Heart left ventricle (tissue), 16 donors: ENCODE results near the gene LMF2. TPM values are rescaled to one million over a fixed set of nuclear protein-coding genes. Genes with fewer than 3 reads are reported as not detected.

ENCODE experiments used
- ATAC-seq, 4 donors: fragments of 200-7000 bp; cut with Tn5 transposase; one replicate each; pipeline ENCODE4 v1.9.1; 2020 to 2022; ENCODE audit warnings: moderate library complexity in 4 of 4, mild to moderate bottlenecking in 3 of 4, moderate number of reproducible peaks in 1 of 4
- DNase-seq, 5 donors: peaks; one replicate each; pipeline ENCODE4 v3.0.0-alpha.2; 2020
- H3K27ac ChIP-seq, 12 donors: fragments of 200-600 bp; sonication (generic) in 4 of 12; one replicate each; pipeline versions ENCODE4 v1.5.0 to v1.8.0; 2016 to 2022; ENCODE audit warnings: mild to moderate bottlenecking in 2 of 12
- H3K27me3 ChIP-seq, 9 donors: fragments of 200-600 bp; sonication (generic) in 2 of 9; one replicate each; pipeline versions ENCODE4 v1.5.1 to v1.8.0; 2016 to 2022; ENCODE audit warnings: mild to moderate bottlenecking in 3 of 9
- H3K36me3 ChIP-seq, 9 donors: fragments of 200-600 bp; sonication (generic) in 2 of 9; one replicate each; pipeline versions ENCODE4 v1.5.0 to v1.8.0; 2018 to 2022; ENCODE audit warnings: mild to moderate bottlenecking in 2 of 9
- H3K4me1 ChIP-seq, 12 donors: fragments of 200-600 bp; sonication (generic) in 4 of 12; one replicate each; pipeline versions ENCODE4 v1.5.0 to v1.8.0; 2016 to 2022; ENCODE audit warnings: mild to moderate bottlenecking in 3 of 12
- H3K4me3 ChIP-seq, 12 donors: fragments of 200-600 bp; sonication (generic) in 4 of 12; one replicate each; pipeline versions ENCODE4 v1.5.0 to v1.8.0; 2017 to 2022; ENCODE audit warnings: mild to moderate bottlenecking in 9 of 12, moderate library complexity in 4 of 12
- H3K9me3 ChIP-seq, 12 donors: fragments of 200-600 bp; sonication (generic) in 4 of 12; one replicate each; pipeline versions ENCODE4 v1.5.0 to v1.8.0; 2016 to 2022; ENCODE audit warnings: mild to moderate bottlenecking in 1 of 12
- POLR2A ChIP-seq, 2 donors: fragments of 450-650 bp; IDR thresholded peaks; one replicate each; pipeline ENCODE4 v1.6.1; 2017; ENCODE audit warnings: antibody characterized with exemption in 2 of 2, mild to moderate bottlenecking in 2 of 2, moderate library complexity in 2 of 2
- WGBS, 4 donors: extraction: QIAGEN DNeasy Blood & Tissue Kit in 2 of 4; methylation state at CpG; one replicate each; pipeline versions ENCODE4 v1.1.5 to v1.1.7; 2013 to 2018; 5-methylcytosine and 5-hydroxymethylcytosine counted together
- intact Hi-C, 10 donors: fragments of 100-400 bp; cut with DNase I; formaldehyde crosslinking; loops; one replicate each; pipeline versions ENCODE4 v1.11.1 to v1.14.2; 2022
- polyA plus RNA-seq, 2 donors: library from polyadenylated mRNA; stranded (reverse); fragments of 200-250 nt; gene quantifications; one replicate each; pipeline ENCODE4 v1.2.3, GENCODE V29; 2013
- total RNA-seq, 9 donors: library from RNA; depleted of rRNA in 2 of 9; stranded (reverse); fragments of >200 nt in 2 of 9; fragmentation: NEBNext Ultra II Directional in 3 of 9; extraction: Animal tissue kit (Norgen Biotek cat#: 25700) in 3 of 9; gene quantifications; one replicate each; pipeline versions ENCODE4 v1.1.0 to v1.2.4, GENCODE V29; 2016 to 2023
- TF ChIP-seq, protein P1 (sequence below), 12 donors: fragments of 200-600 bp; sonication (generic) in 4 of 12; IDR thresholded peaks; one replicate each; pipeline versions ENCODE4 v1.5.0 to v1.8.0; 2018 to 2022; ENCODE audit warnings: antibody characterized with exemption in 12 of 12, mild to moderate bottlenecking in 5 of 12
- donor health status: ischemic (EF 13 %, LVEDD 7.1; RV severe dilation, severe dysfunction).
- donor health status: healthy with polysubstance abuse.
- donor health status: DM: no; HTN: yes; CAD: no.
- donor health status: DM: no; HTN: no; CAD: no.
- donor health status: ischemic (EF 25% LVEDD 6.9; RV normal size, moderate dysfunction).
- donor health status: ischemic (EF 25% LVEDD 5.7; RV mildly dilated, moderate dysfunction).
- donor health status: healthy.
- donor health status: DM: yes; HTN: yes; CAD: no.
- donor health status: ischemic (EF 35%, LVEDD 5.7; RV mildly dilated, moderate dysfunction).
- donor health status: nonischemic (EF 11% LVEDD 7.7; RV severe dilation, severe dysfunction).
- donor health status: DM: yes; HTN: yes; CAD: no.
- donor health status: PGD.
- donor health status: ischemic (EF 29% LVEDD 5.4; RV normal size, mild dysfunction).
- donor health status: nonischemic (EF 23%, LVEDD 6.1; RV moderate dilation, normal function).

Gene LMF2
- total and polyA plus RNA-seq, 11 donors, result 20.9 to 46.5 (median 32.1) TPM

DNA sequence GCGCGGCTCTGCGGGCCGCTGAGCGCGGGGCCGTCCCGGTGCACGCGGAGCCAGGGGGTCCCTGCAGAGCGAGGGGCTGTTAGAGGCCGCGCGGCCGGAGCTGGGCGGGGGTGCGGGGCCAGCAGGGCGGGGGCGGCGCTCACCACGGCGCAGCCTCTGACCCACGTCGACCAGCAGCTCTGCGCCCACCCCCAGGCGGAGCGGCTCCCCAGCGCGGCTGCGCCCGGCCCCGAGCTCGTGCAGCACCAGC lies 18.3 kb upstream of the LMF2 start:
- Histone ChIP-seq H3K27ac (peak overlapping the region; percentile 83 to 99 (median 94)), H3K4me3 (peak overlapping the region; percentile 47 to 89 (median 74)), H3K27me3 (peaks cover 0 to 17% (median 0%) of the 10 kb centered on the region in 9 donors), H3K9me3 (no peaks in the 10 kb centered on the region), H3K4me1 (peaks cover 0 to 55% (median 31%) of the 10 kb centered on the region in 12 donors), H3K36me3 (peaks cover 0 to 61% (median 32%) of the 10 kb centered on the region in 9 donors)
- ATAC-seq (peak in 1 of 4 donors; percentile 25), DNase-seq (no peak)
- TF ChIP-seq, protein P1, sequence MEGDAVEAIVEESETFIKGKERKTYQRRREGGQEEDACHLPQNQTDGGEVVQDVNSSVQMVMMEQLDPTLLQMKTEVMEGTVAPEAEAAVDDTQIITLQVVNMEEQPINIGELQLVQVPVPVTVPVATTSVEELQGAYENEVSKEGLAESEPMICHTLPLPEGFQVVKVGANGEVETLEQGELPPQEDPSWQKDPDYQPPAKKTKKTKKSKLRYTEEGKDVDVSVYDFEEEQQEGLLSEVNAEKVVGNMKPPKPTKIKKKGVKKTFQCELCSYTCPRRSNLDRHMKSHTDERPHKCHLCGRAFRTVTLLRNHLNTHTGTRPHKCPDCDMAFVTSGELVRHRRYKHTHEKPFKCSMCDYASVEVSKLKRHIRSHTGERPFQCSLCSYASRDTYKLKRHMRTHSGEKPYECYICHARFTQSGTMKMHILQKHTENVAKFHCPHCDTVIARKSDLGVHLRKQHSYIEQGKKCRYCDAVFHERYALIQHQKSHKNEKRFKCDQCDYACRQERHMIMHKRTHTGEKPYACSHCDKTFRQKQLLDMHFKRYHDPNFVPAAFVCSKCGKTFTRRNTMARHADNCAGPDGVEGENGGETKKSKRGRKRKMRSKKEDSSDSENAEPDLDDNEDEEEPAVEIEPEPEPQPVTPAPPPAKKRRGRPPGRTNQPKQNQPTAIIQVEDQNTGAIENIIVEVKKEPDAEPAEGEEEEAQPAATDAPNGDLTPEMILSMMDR (IDR thresholded peaks at IDR 0.05), result no peak
- no peak for TF ChIP-seq POLR2A (IDR thresholded peaks at IDR 0.05)
- intact Hi-C loops, result loop anchor here in 5 of 10 donors (1.0 to 10.0 kb wide), 8 partner anchors 17 to 281 kb away; partner anchors contain the start of genes NCAPH2 (in 2 of the 5), SYCE3 (in 2 of the 5), CHKB (in 1 of the 5) and TUBGCP6 (in 1 of the 5)
- WGBS, 4 donors, result 0% methylated on average over 9 to 33 of the region's 33 CpGs; no CpG with 5 or more reads in 1 of the 4 donors

DNA sequence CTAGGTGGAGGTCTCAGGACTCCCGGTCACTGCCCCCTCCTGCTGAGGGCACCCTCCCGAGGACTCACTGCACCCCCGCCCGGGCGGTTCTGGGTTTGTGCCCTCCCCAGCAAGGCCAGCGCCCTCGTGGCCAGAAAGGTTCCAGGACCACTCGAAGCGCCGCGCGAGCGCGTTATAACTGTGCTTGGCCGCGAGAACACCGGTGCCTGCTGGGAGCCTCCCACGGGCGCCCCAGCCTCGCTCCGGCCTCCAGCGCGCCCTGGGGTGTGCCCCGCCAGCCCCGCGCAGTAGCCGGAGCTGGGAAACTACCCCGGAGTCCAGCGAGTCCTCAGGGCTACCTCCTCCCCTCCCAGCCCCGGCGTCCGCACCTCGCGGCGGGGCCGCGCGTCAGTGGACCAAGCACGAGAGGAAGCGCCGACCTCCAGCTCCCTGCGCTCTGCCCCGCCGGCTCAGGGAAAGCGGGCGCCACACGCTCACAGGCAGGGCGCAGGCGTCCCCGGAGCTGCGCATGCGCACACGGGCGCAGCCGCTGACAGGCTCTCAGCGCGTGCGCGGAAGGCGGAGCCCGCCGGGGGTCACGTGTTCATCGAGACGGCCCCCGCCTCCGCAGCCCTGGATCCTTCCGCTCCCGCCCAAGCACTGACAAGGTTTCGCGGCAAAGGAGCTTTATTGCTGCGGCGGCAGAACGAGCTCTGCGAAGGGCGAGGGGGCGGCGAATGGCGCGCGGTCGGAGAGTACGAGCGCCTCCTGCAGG lies 17.8 kb upstream of the LMF2 start, which contains the start of gene SCO2:
Gene SCO2, minus strand, starts transcription at position 495 of the 754 bp plus-strand sequence. CDS start 1,187 bp downstream, outside the sequence.
- peak; percentile 97 to 99 (median 97) for DNase-seq
- intact Hi-C loops, result loop anchor here in 4 of 10 donors (1.0 to 10.0 kb wide), 6 partner anchors 16 to 280 kb away; partner anchors contain the start of genes NCAPH2 (in 2 of the 4), SYCE3 (in 2 of the 4) and TUBGCP6 (in 1 of the 4)
- peaks cover 0 to 12% (median 0%) of the 10 kb centered on the region in 9 donors for H3K27me3 ChIP-seq
- H3K4me1 ChIP-seq, result peaks cover 0 to 50% (median 29%) of the 10 kb centered on the region in 12 donors
- peak within 1 kb of the TSS; percentile 83 to 99 (median 94) for H3K27ac ChIP-seq
- WGBS, 4 donors, result 0 to 1% (median 1%) methylated on average over 19 to 84 of the region's 84 CpGs
- H3K36me3 ChIP-seq, result peaks cover 0 to 64% (median 36%) of the 10 kb centered on the region in 9 donors
- H3K9me3 ChIP-seq, result no peaks in the 10 kb centered on the region
- peak in 1 of 2 donors; percentile 87 for TF ChIP-seq POLR2A (IDR thresholded peaks at IDR 0.05)
- TF ChIP-seq, protein P1 (IDR thresholded peaks at IDR 0.05), result peak in 11 of 12 donors; percentile 14 to 56 (median 32)
- peak within 1 kb of the TSS; percentile 47 to 89 (median 74) for H3K4me3 ChIP-seq
- peak; percentile 68 to 75 (median 72) for ATAC-seq

DNA sequence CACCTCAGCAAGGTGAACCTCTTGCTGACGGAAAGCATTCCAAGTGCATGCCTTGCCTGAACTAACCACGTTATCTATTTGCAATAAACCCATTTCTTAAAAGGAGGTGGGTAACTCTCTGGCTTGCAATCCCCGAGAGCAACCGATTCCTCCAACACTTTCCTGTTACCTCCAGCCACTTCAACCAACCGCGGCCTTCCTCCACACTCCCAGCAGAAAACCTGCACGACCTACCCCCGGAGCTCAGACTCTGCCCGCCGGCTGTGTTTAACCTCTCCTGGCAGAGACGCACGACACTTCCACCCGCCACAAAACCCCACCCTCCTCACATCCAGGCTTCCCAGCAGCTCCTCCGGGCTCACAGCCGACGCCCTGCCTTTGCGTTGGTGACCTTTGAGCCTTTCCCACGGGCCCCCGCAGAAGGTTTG lies 17.2 kb upstream of the LMF2 start:
- H3K27me3 ChIP-seq, result peaks cover 0 to 6% (median 0%) of the 10 kb centered on the region in 9 donors
- ATAC-seq, result no peak
- peak overlapping the region; percentile 83 to 99 (median 94) for H3K27ac ChIP-seq
- peaks cover 0 to 70% (median 42%) of the 10 kb centered on the region in 9 donors for H3K36me3 ChIP-seq
- H3K9me3 ChIP-seq, result no peaks in the 10 kb centered on the region
- peak overlapping the region; percentile 47 to 89 (median 74) for H3K4me3 ChIP-seq
- DNase-seq, result peak in 2 of 5 donors; percentile 39 to 53
- intact Hi-C loops, result loop anchor here in 4 of 10 donors (1.0 to 10.0 kb wide), 6 partner anchors 16 to 280 kb away; partner anchors contain the start of genes NCAPH2 (in 2 of the 4), SYCE3 (in 2 of the 4) and TUBGCP6 (in 1 of the 4)
- TF ChIP-seq POLR2A (IDR thresholded peaks at IDR 0.05), result no peak
- TF ChIP-seq, protein P1 (IDR thresholded peaks at IDR 0.05), result no peak
- peaks cover 0 to 48% (median 28%) of the 10 kb centered on the region in 12 donors for H3K4me1 ChIP-seq
- 7 to 8% (median 8%) methylated on average over 18 to 19 of the region's 19 CpGs for WGBS, 4 donors
